GM06990 (cell line): ENCODE results near the gene STK11.

Experiments used
- DNase-seq: peaks from one replicate; pipeline ENCODE4 v3.0.0-alpha.2; 2011; ENCODE audit not compliant: insufficient read length; ENCODE audit errors: extremely low read depth
- H3K27me3 ChIP-seq: replicated peaks from 2 replicates; pipeline ENCODE4 v1.6.0; 2011; ENCODE audit warnings: low read length; ENCODE audit not compliant: control insufficient read depth, insufficient read depth
- H3K36me3 ChIP-seq: 2 replicates; pipeline ENCODE4 v1.5.1; 2011; ENCODE audit warnings: low read length; ENCODE audit not compliant: control insufficient read depth, insufficient read depth
- H3K4me3 ChIP-seq: replicated peaks from 2 replicates; pipeline ENCODE4 v1.5.1; 2011; ENCODE audit warnings: low read depth, mild to moderate bottlenecking, control low read depth, low read length
- CTCF ChIP-seq: IDR thresholded peaks from 2 replicates; pipeline ENCODE4 v1.5.1; 2011; ENCODE audit warnings: low read length, control low read depth, mild to moderate bottlenecking, inconsistent platforms; ENCODE audit not compliant: insufficient read depth, poor library complexity, severe bottlenecking

STK11 gene

DNA sequence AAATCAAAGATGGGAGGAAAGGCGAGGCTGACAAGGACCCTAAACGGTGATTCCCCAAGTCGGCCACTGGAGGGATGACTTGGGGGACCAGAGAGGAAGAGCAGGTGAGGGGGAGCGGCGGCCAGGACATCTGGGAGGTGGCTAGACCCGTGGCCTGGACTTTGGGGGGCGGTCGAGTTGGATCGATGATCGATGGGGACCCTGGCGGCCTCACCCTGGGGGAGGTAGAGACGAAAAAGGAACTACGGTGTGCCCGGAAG lies 55.9 kb downstream of the STK11 start:
- peak; percentile 63 for DNase-seq
- TF ChIP-seq CTCF, result peak; percentile 19
- H3K36me3 ChIP-seq, result peaks cover 9% of the 10 kb centered on the region
- no peaks in the 10 kb centered on the region for H3K27me3 ChIP-seq
- H3K4me3 ChIP-seq, result peak overlapping the region; percentile 81

- Histone ChIP-seq H3K4me3 (peak overlapping the region; percentile 81), H3K27me3 (no peaks in the 10 kb centered on the region; the same call in 1 of the 2 replicates), H3K36me3 (peaks cover 3% of the 10 kb centered on the region; the same call in 1 of the 2 replicates)
- no peak for TF ChIP-seq CTCF
- DNase-seq, result no peak
These were observed 56.4 kb downstream of the STK11 start for GRCh38 chr19:1261798-1262622.

- DNase-seq, result no peak
- TF ChIP-seq CTCF, result no peak
- peaks cover 1% of the 10 kb centered on the region; the same call in 1 of the 2 replicates for H3K36me3 ChIP-seq
- peak overlapping the region; percentile 81 for H3K4me3 ChIP-seq
- H3K27me3 ChIP-seq, result no peaks in the 10 kb centered on the region; the same call in 1 of the 2 replicates
These were observed 57.1 kb downstream of the STK11 start for GRCh38 chr19:1262623-1263123.

DNA sequence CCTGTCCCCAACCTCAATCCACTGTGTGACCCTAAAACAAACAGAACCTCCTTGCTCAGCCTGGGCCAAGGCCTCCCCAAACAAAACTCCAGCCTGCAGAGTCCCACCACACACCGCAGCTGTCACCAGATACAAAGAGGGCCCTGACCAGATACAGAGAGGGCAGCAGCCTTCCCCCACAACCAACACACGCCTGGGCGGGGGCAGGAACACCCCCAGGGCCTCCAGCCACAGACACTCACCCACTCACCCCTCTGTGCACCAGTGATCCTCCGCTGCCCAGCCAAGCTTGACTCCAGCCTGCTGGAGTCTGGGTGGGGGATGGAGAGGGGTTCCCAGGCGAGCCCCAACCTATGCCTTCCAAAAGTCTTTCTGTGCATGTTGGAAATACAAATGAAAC lies 57.6 kb downstream of the STK11 start:
- Histone ChIP-seq H3K4me3 (peak overlapping the region; percentile 81), H3K27me3 (no peaks in the 10 kb centered on the region; the same call in 1 of the 2 replicates), H3K36me3 (no peaks in the 10 kb centered on the region)
- peak; percentile 64 for DNase-seq
- TF ChIP-seq CTCF, result no peak

DNA sequence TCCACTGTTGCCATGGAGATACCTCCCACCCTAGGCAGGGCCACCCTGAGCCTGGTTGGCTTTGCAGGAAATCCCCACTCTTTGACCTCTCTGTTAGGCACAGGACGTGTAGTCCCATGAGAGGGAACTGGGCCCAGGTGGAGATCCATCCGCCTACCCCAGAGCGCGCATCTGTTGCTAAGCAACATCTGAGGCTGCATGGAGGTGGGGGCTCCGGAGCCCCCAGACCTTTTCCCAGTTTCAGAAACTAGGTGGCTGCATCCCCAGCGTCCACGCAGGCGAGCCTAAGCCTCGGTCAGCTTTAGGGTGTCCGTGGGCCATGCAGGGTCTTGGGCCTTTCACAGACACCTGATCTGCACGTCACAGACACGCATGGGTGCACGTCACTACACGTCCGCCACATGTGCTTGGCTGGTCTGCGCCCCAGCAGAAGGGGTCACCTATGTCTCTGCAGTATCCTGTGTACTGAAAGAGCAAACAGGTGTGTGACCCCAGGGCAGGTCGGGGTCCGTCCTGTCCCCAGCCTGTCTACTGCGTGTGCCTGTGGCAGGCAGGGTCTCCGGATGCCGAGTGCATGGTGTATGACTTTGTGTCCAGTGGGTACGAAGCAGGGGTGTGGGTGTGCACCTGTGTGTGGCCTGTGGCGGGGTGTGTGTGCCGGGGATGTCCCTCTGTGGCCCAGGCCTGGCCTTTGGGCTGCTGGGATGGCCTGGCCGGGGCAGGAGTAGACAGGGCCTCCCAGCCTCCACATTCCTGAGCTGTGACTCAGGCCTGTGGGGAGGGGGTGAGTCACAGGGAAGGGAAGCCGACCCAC lies 59.4 kb downstream of the STK11 start:
- DNase-seq, result peak; percentile 86
- H3K36me3 ChIP-seq, result no peaks in the 10 kb centered on the region
- H3K27me3 ChIP-seq, result no peaks in the 10 kb centered on the region; the same call in 1 of the 2 replicates
- no peak overlapping the region for H3K4me3 ChIP-seq
- no peak for TF ChIP-seq CTCF
